Heart right ventricle (tissue), 16 donors: Measurements from ENCODE around the gene SLC25A12. TPM values are rescaled to one million over a fixed set of nuclear protein-coding genes. Genes with fewer than 3 reads are reported as not detected.
"Not testable (repeated sequence)": the region's sequence is repeated elsewhere in the genome, so short reads cannot be mapped to it uniquely, and the experiment has no call there.

Experiments used
- ATAC-seq, 8 donors: fragments of 200-7000 bp; cut with Tn5 transposase; one replicate each; pipeline ENCODE4 v1.9.1; 2020; ENCODE audit warnings: mild to moderate bottlenecking in 8 of 8, moderate library complexity in 8 of 8, moderate number of reproducible peaks in 1 of 8
- DNase-seq, 2 donors: peaks; one replicate each; pipeline ENCODE4 v3.0.0-alpha.2; 2020
- H3K27ac ChIP-seq, 10 donors: fragments of 200-600 bp; sonication (generic) in 2 of 10; one replicate each; pipeline versions ENCODE4 v1.5.0 to v1.8.0; 2020 to 2022; ENCODE audit warnings: mild to moderate bottlenecking in 3 of 10
- H3K27me3 ChIP-seq, 7 donors: fragments of 200-600 bp; one replicate each; pipeline ENCODE4 v1.8.0; 2021 to 2022; ENCODE audit warnings: mild to moderate bottlenecking in 2 of 7
- H3K36me3 ChIP-seq, 9 donors: fragments of 200-600 bp; sonication (generic) in 1 of 9; one replicate each; pipeline versions ENCODE4 v1.5.0 to v1.8.0; 2020 to 2022; ENCODE audit warnings: mild to moderate bottlenecking in 2 of 9
- H3K4me1 ChIP-seq, 9 donors: fragments of 200-600 bp; sonication (generic) in 1 of 9; one replicate each; pipeline versions ENCODE4 v1.5.0 to v1.8.0; 2020 to 2022; ENCODE audit warnings: mild to moderate bottlenecking in 4 of 9
- H3K4me3 ChIP-seq, 10 donors: fragments of 200-600 bp; sonication (generic) in 2 of 10; one replicate each; pipeline versions ENCODE4 v1.5.0 to v1.8.0; 2020 to 2022; ENCODE audit warnings: mild to moderate bottlenecking in 7 of 10, moderate library complexity in 2 of 10
- H3K9me3 ChIP-seq, 11 donors: fragments of 200-600 bp in 10 of 11; sonication (generic) in 2 of 11; one replicate each; pipeline versions ENCODE4 v1.5.0 to v1.8.0; 2013 to 2022; ENCODE audit warnings: mild to moderate bottlenecking in 2 of 11, control low read depth in 1 of 11, moderate library complexity in 1 of 11
- WGBS, 2 donors: extraction: QIAGEN DNeasy Blood & Tissue Kit; methylation state at CpG; one replicate each; pipeline ENCODE4 v1.1.7; 2013; ENCODE audit warnings: inconsistent platforms in 1 of 2; 5-methylcytosine and 5-hydroxymethylcytosine counted together
- intact Hi-C, 10 donors: fragments of 100-400 bp; cut with DNase I; formaldehyde crosslinking; loops; one replicate each; pipeline versions ENCODE4 v1.11.1 to v1.14.2; 2022
- polyA plus RNA-seq, 2 donors: library from polyadenylated mRNA; stranded (reverse); fragments of 200-250 nt; gene quantifications; one replicate each; pipeline ENCODE4 v1.2.3, GENCODE V29; 2013
- total RNA-seq, 10 donors: library from RNA; stranded (reverse); fragmentation: NEBNext Ultra II Directional in 3 of 10; extraction: Animal tissue kit (Norgen Biotek cat#: 25700) in 3 of 10; gene quantifications; one replicate each; pipeline versions ENCODE4 v1.2.1 to v1.2.4, GENCODE V29; 2021 to 2023
- TF ChIP-seq, protein P1 (sequence below), 9 donors: fragments of 200-600 bp; sonication (generic) in 2 of 9; IDR thresholded peaks; one replicate each; pipeline versions ENCODE4 v1.5.0 to v1.8.0; 2021 to 2022; ENCODE audit warnings: antibody characterized with exemption in 9 of 9, mild to moderate bottlenecking in 5 of 9, moderate library complexity in 1 of 9
- donor health status: Arrhythmogenic right ventricular cardiomyopathy.
- donor health status: ischemic (EF 13 %, LVEDD 7.1; RV severe dilation, severe dysfunction).
- donor health status: healthy with polysubstance abuse.
- donor health status: DM: no; HTN: yes; CAD: no.
- donor health status: DM: no; HTN: no; CAD: no.
- donor health status: ischemic (EF 25% LVEDD 6.9; RV normal size, moderate dysfunction).
- donor health status: ischemic (EF 25% LVEDD 5.7; RV mildly dilated, moderate dysfunction).
- donor health status: healthy.
- donor health status: DM: yes; HTN: yes; CAD: no.
- donor health status: Ischemic cardiomyopathy.
- donor health status: ischemic (EF 35%, LVEDD 5.7; RV mildly dilated, moderate dysfunction).
- donor health status: nonischemic (EF 11% LVEDD 7.7; RV severe dilation, severe dysfunction).
- donor health status: DM: yes; HTN: yes; CAD: no.
- donor health status: PGD.
- donor health status: ischemic (EF 29% LVEDD 5.4; RV normal size, mild dysfunction).
- donor health status: nonischemic (EF 23%, LVEDD 6.1; RV moderate dilation, normal function).

The SLC25A12 gene
- total and polyA plus RNA-seq, 12 donors: 37.5 to 169 (median 122) TPM

- Histone ChIP-seq H3K36me3 (peaks cover 0 to 72% (median 7%) of the 10 kb centered on the region in 9 donors), H3K4me3 (no peak overlapping the region), H3K27ac (no peak overlapping the region), H3K4me1 (peaks cover 0 to 8% (median 0%) of the 10 kb centered on the region in 9 donors), H3K27me3 (no peaks in the 10 kb centered on the region), H3K9me3 (no peaks in the 10 kb centered on the region)
- no peak for ATAC-seq
- TF ChIP-seq, protein P1, sequence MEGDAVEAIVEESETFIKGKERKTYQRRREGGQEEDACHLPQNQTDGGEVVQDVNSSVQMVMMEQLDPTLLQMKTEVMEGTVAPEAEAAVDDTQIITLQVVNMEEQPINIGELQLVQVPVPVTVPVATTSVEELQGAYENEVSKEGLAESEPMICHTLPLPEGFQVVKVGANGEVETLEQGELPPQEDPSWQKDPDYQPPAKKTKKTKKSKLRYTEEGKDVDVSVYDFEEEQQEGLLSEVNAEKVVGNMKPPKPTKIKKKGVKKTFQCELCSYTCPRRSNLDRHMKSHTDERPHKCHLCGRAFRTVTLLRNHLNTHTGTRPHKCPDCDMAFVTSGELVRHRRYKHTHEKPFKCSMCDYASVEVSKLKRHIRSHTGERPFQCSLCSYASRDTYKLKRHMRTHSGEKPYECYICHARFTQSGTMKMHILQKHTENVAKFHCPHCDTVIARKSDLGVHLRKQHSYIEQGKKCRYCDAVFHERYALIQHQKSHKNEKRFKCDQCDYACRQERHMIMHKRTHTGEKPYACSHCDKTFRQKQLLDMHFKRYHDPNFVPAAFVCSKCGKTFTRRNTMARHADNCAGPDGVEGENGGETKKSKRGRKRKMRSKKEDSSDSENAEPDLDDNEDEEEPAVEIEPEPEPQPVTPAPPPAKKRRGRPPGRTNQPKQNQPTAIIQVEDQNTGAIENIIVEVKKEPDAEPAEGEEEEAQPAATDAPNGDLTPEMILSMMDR (IDR thresholded peaks at IDR 0.05): no peak
- WGBS, 2 donors: 89 to 92% methylated on average over 5 of the region's 5 CpGs
- intact Hi-C loops: loop anchor here in 8 of 10 donors (5.0 to 10.0 kb wide), 2 partner anchors 289 to 291 kb away; partner anchors contain the start of gene DLX2 (in 8 of the 8)
- DNase-seq: no peak
Observed at GRCh38 chr2:171813729-171814128, 80.3 kb downstream of the SLC25A12 start.

DNA sequence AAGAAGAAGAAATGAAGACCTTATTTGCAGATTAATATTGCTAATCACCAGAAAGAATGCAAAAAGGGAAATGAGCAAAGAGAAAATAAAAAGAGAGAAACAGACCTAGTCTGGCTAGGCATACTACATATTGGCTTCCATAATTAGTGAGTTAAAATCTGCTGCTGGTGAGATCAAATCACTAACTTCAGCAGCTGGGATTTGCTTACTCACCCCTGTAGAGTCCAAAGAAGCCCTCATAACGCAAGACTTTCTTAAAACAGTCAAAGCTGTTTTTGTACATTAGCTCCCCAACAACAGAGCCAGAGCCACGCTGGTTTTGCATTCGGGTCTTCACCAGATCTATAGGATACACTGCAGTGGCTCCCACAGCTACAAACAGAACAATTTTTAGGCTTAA, 80.9 kb downstream of the SLC25A12 start:
- 80 to 83% methylated on average over 3 of the region's 3 CpGs for WGBS, 2 donors
- no peak overlapping the region for H3K4me3 ChIP-seq
- ATAC-seq (peak in 2 of 8 donors; percentile 18 to 49), DNase-seq (no peak)
- peaks cover 0 to 8% (median 0%) of the 10 kb centered on the region in 9 donors for H3K4me1 ChIP-seq
- TF ChIP-seq, protein P1 (IDR thresholded peaks at IDR 0.05): no peak
- no peak overlapping the region for H3K27ac ChIP-seq
- intact Hi-C loops: loop anchor here in 8 of 10 donors (5.0 to 10.0 kb wide), 2 partner anchors 289 to 292 kb away; partner anchors contain the start of gene DLX2 (in 8 of the 8)
- no peaks in the 10 kb centered on the region for H3K27me3 ChIP-seq
- no peaks in the 10 kb centered on the region for H3K9me3 ChIP-seq
- H3K36me3 ChIP-seq: peaks cover 0 to 72% (median 7%) of the 10 kb centered on the region in 9 donors

GRCh38 chr2:171811245-171811628, 82.8 kb downstream of the SLC25A12 start:
- WGBS, 2 donors: 43 to 45% methylated on average over 4 of the region's 4 CpGs
- no peaks in the 10 kb centered on the region for H3K27me3 ChIP-seq
- no peak overlapping the region for H3K4me3 ChIP-seq
- TF ChIP-seq, protein P1 (IDR thresholded peaks at IDR 0.05): peak in 7 of 9 donors; percentile 6 to 58 (median 43)
- no peak for DNase-seq
- intact Hi-C loops: loop anchor here in 9 of 10 donors (2.0 to 10.0 kb wide), 3 partner anchors 291 to 294 kb away; partner anchors contain the start of gene DLX2 (in 9 of the 9)
- no peak overlapping the region for H3K27ac ChIP-seq
- H3K36me3 ChIP-seq: peaks cover 0 to 77% (median 7%) of the 10 kb centered on the region in 9 donors
- H3K9me3 ChIP-seq: no peaks in the 10 kb centered on the region
- peaks cover 0 to 8% (median 0%) of the 10 kb centered on the region in 9 donors for H3K4me1 ChIP-seq
- ATAC-seq: peak in 2 of 8 donors; percentile 13 to 49

- WGBS, 2 donors: 56 to 67% methylated on average over 5 of the region's 5 CpGs
- intact Hi-C loops: loop anchor here in 9 of 10 donors (2.0 to 10.0 kb wide), 3 partner anchors 292 to 294 kb away; partner anchors contain the start of gene DLX2 (in 9 of the 9)
- Histone ChIP-seq H3K36me3 (peaks cover 0 to 83% (median 7%) of the 10 kb centered on the region in 9 donors), H3K27ac (no peak overlapping the region), H3K4me3 (no peak overlapping the region), H3K9me3 (no peaks in the 10 kb centered on the region), H3K27me3 (no peaks in the 10 kb centered on the region), H3K4me1 (peaks cover 0 to 8% (median 0%) of the 10 kb centered on the region in 9 donors)
- TF ChIP-seq, protein P1 (IDR thresholded peaks at IDR 0.05): no peak
- DNase-seq (no peak), ATAC-seq (no peak)
Observed at GRCh38 chr2:171810422-171811244, 83.4 kb downstream of the SLC25A12 start.

DNA sequence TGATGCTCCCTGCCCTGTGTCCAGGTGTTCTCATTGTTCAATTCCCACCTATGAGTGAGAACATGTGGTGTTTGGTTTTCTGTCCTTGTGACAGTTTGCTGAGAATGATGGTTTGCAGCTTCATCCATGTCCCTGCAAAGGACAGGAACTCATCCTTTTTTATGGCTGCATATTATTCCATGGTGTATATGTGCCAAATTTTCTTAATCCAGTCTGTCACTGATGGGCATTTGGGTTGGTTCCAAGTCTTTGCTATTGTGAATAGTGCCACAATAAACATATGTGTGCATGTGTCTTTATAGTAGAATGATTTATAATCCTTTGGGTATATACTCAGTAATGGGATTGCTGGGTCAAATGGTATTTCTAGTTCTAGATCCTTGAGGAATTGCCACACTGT, 85.2 kb downstream of the SLC25A12 start:
- H3K4me1 ChIP-seq, H3K4me3 ChIP-seq, H3K9me3 ChIP-seq, H3K27ac ChIP-seq, intact Hi-C loops, H3K27me3 ChIP-seq, ATAC-seq, DNase-seq: not testable (repeated sequence)
- H3K36me3 ChIP-seq: peaks cover 0 to 90% (median 11%) of the 10 kb centered on the region in 9 donors
